Stimulated activated effector memory CD8-positive, alpha-beta T cell treated with anti-CD3 and anti-CD28 coated beads, Interleukin-12 subunit alpha, Interleukin-12 subunit beta, amount 100 ng/mL, for 72 hours (primary cell): Measurements from ENCODE around the gene PSMC5.
A peak's percentile ranks its signal among the peaks of the same experiment; 100 is the strongest.
"Not testable (repeated sequence)": the region's sequence is repeated elsewhere in the genome, so short reads cannot be mapped to it uniquely, and the experiment has no call there.

Experiments
- ATAC-seq: fragments of 150-1000 bp; cut with Tn5 transposase; 2 replicates; pipeline ENCODE4 v1.10.0; 2021
- DNase-seq, 2 donors: peaks; one replicate each; pipeline ENCODE4 v3.0.0; 2021 to 2022; ENCODE audit warnings: low spot score in 2 of 2
- H3K27ac Mint-ChIP-seq: one replicate; pipeline ENCODE4 v1.8.0; 2022; ENCODE audit warnings: mild to moderate bottlenecking, mixed read lengths
- H3K36me3 Mint-ChIP-seq: one replicate; pipeline ENCODE4 v1.8.0; 2022; ENCODE audit warnings: mild to moderate bottlenecking, mixed read lengths
- H3K4me1 Mint-ChIP-seq: one replicate; pipeline ENCODE4 v1.8.0; 2022; ENCODE audit warnings: mixed read lengths
- H3K4me3 Mint-ChIP-seq: one replicate; pipeline ENCODE4 v1.8.0; 2022; ENCODE audit warnings: mild to moderate bottlenecking, mixed read lengths
- H3K9me3 Mint-ChIP-seq: one replicate; pipeline ENCODE4 v1.8.0; 2022; ENCODE audit warnings: mixed read lengths

The PSMC5 gene

GRCh38 chr17:63827002-63827800 lies at the start of gene PSMC5, which contains the start of gene FTSJ3:
Gene PSMC5, plus strand, starts transcription at chr17:63827431. Its CDS starts 60 bp downstream, at chr17:63827491.
Gene FTSJ3, minus strand, starts transcription at chr17:63827663. Its CDS starts 761 bp downstream, at chr17:63826902.
- Mint-ChIP-seq H3K36me3 (peaks cover 99% of the 10 kb centered on the region), H3K27ac (peak within 1 kb of the TSS; percentile 100), H3K9me3 (no peaks in the 10 kb centered on the region), H3K4me1 (peaks cover 92% of the 10 kb centered on the region), H3K4me3 (peak within 1 kb of the TSS; percentile 91)
- peak; percentile 95 for ATAC-seq
- DNase-seq: peak; percentile 85 to 96

- DNase-seq: no peak
- Mint-ChIP-seq H3K36me3 (peaks cover 95% of the 10 kb centered on the region), H3K4me1 (peaks cover 66% of the 10 kb centered on the region), H3K27ac (peak overlapping the region; percentile 77), H3K4me3 (no peak overlapping the region), H3K9me3 (no peaks in the 10 kb centered on the region)
- no peak for ATAC-seq
These were observed 46.7 kb upstream of the PSMC5 start for GRCh38 chr17:63780507-63780906.

DNA sequence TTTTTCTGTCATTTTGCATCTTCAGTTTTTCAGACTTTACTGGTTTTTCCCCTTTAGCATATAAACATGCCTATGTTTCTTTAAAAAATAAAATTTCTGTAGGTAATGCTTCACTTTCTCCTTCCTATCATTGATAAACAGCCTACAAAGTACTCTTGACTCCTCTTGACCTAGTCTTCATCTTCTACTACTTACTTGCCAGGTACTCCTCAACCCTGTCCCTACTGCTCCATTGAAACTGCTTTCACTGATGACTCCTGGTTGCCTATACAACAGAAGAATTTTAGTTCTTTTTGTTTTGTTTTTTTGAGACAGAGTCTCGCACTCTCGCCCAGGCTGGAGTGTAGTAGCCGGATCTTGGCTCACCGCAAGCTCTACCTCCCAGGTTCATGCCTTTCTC lies 46.3 kb upstream of the PSMC5 start:
- peaks cover 95% of the 10 kb centered on the region for H3K36me3 Mint-ChIP-seq
- H3K4me1 Mint-ChIP-seq: peaks cover 66% of the 10 kb centered on the region
- H3K27ac Mint-ChIP-seq: peak overlapping the region; percentile 9
- ATAC-seq: no peak
- no peaks in the 10 kb centered on the region for H3K9me3 Mint-ChIP-seq
- no peak for DNase-seq
- H3K4me3 Mint-ChIP-seq: no peak overlapping the region

GRCh38 chr17:63783522-63783921 lies 43.7 kb upstream of the PSMC5 start:
- Mint-ChIP-seq H3K4me1 (peaks cover 49% of the 10 kb centered on the region), H3K36me3 (peaks cover 95% of the 10 kb centered on the region), H3K9me3 (no peaks in the 10 kb centered on the region), H3K4me3 (no peak overlapping the region), H3K27ac (peak overlapping the region; percentile 4)
- DNase-seq (no peak), ATAC-seq (peak; percentile 63)

GRCh38 chr17:63785556-63785955 lies 41.7 kb upstream of the PSMC5 start:
- H3K4me1 Mint-ChIP-seq: peaks cover 36% of the 10 kb centered on the region
- H3K27ac Mint-ChIP-seq: no peak overlapping the region
- no peak overlapping the region for H3K4me3 Mint-ChIP-seq
- no peak for DNase-seq
- no peaks in the 10 kb centered on the region for H3K9me3 Mint-ChIP-seq
- ATAC-seq: no peak
- H3K36me3 Mint-ChIP-seq: peaks cover 96% of the 10 kb centered on the region

DNA sequence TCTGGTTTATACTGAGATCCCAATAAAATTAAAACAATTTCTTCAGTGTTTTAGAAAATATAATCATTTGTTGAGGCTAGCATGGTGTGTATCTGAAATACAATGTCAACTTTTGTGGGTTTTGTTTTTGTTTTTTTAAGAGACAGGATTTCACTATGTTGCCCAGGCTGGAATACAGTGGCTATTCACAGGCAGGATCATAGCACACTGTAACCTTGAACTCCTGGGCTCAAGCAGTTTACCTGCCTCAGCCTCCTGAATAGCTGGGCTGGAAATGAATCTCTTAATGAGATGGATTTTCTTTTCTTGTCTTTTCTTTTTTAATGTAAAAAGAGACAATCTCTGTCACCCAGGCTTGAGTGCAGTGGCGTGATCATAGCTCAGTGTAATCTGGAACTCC lies 41.1 kb upstream of the PSMC5 start:
- Mint-ChIP-seq H3K27ac (no peak overlapping the region), H3K4me1 (peaks cover 31% of the 10 kb centered on the region)

GRCh38 chr17:63786971-63787711 lies 40.1 kb upstream of the PSMC5 start:
- DNase-seq (no peak), ATAC-seq (no peak)
- H3K27ac Mint-ChIP-seq: no peak overlapping the region
- peaks cover 23% of the 10 kb centered on the region for H3K4me1 Mint-ChIP-seq
- H3K36me3 Mint-ChIP-seq: peaks cover 95% of the 10 kb centered on the region
- H3K9me3 Mint-ChIP-seq: no peaks in the 10 kb centered on the region
- no peak overlapping the region for H3K4me3 Mint-ChIP-seq

More for the DNA sequence above, 41.1 kb upstream of the PSMC5 start:
- DNase-seq: no peak
- H3K9me3 Mint-ChIP-seq: no peaks in the 10 kb centered on the region
- H3K4me3 Mint-ChIP-seq: no peak overlapping the region
- no peak for ATAC-seq
- H3K36me3 Mint-ChIP-seq: peaks cover 95% of the 10 kb centered on the region

GRCh38 chr17:63790057-63790456 lies 37.2 kb upstream of the PSMC5 start:
- no peaks in the 10 kb centered on the region for H3K9me3 Mint-ChIP-seq
- no peak overlapping the region for H3K4me3 Mint-ChIP-seq
- no peak overlapping the region for H3K27ac Mint-ChIP-seq
- no peak for DNase-seq
- H3K4me1 Mint-ChIP-seq: peaks cover 6% of the 10 kb centered on the region
- H3K36me3 Mint-ChIP-seq: peaks cover 99% of the 10 kb centered on the region
- no peak for ATAC-seq

- no peak overlapping the region for H3K27ac Mint-ChIP-seq
- no peaks in the 10 kb centered on the region for H3K4me1 Mint-ChIP-seq
- peaks cover 99% of the 10 kb centered on the region for H3K36me3 Mint-ChIP-seq
- ATAC-seq (no peak), DNase-seq (no peak)
- H3K4me3 Mint-ChIP-seq: no peak overlapping the region
- no peaks in the 10 kb centered on the region for H3K9me3 Mint-ChIP-seq
These were observed 35.0 kb upstream of the PSMC5 start for GRCh38 chr17:63792055-63792729.

- H3K27ac Mint-ChIP-seq, ATAC-seq, H3K9me3 Mint-ChIP-seq, DNase-seq, H3K4me3 Mint-ChIP-seq, H3K4me1 Mint-ChIP-seq: not testable (repeated sequence)
- H3K36me3 Mint-ChIP-seq: peaks cover 100% of the 10 kb centered on the region
These were observed 30.9 kb upstream of the PSMC5 start for GRCh38 chr17:63796375-63796774.

- Mint-ChIP-seq H3K4me1 (no peaks in the 10 kb centered on the region), H3K9me3 (no peaks in the 10 kb centered on the region), H3K27ac (no peak overlapping the region), H3K4me3 (no peak overlapping the region), H3K36me3 (peaks cover 100% of the 10 kb centered on the region)
- DNase-seq: no peak
- no peak for ATAC-seq
These were observed 28.6 kb upstream of the PSMC5 start for GRCh38 chr17:63798572-63799106.

DNA sequence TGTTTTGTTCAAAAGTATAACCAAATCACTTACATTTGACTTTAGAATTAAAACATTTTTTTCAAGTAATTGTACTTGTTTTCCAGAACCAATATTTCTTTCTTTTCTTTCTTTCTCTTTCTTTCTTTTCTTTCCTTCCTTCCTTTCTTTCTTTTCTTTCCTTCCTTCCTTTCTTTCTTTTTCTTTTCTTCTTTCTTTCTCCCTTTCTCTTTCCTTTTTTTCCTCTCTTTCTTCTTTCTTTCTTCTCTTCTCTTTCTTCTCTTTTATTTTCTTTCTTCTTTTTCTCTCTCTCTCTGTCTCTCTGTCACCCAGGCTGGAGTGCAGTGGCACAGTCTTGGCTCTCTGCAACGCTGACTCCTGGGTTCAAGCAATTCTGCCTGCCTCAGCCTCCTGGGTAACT lies 26.4 kb upstream of the PSMC5 start:
- Mint-ChIP-seq H3K4me1 (no peaks in the 10 kb centered on the region), H3K36me3 (peaks cover 100% of the 10 kb centered on the region), H3K4me3 (no peak overlapping the region), H3K27ac (no peak overlapping the region), H3K9me3 (no peaks in the 10 kb centered on the region)
- DNase-seq: no peak
- ATAC-seq: no peak

DNA sequence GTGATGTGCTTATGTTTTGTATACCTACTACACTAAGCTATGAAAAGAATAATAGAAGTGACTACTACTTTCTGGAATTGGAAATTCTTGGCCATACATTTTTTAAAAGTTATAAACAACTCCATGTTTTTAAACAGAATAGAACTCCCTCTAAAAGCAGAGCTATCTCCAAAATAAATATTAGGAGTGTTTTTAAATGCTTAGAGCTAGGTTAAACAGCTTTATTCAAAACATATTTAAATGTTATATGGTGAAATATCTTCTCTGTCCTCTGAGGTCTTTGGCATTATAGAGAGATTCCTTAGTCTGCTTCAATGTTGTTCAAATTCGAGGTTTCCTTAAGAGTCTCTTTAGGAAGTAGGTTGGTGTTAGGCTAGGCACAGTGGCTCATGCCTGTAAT lies 22.9 kb upstream of the PSMC5 start:
- Mint-ChIP-seq H3K9me3 (no peaks in the 10 kb centered on the region), H3K4me3 (no peak overlapping the region), H3K27ac (peak overlapping the region; percentile 30), H3K4me1 (peaks cover 5% of the 10 kb centered on the region), H3K36me3 (peaks cover 100% of the 10 kb centered on the region)
- ATAC-seq (no peak), DNase-seq (no peak)

DNA sequence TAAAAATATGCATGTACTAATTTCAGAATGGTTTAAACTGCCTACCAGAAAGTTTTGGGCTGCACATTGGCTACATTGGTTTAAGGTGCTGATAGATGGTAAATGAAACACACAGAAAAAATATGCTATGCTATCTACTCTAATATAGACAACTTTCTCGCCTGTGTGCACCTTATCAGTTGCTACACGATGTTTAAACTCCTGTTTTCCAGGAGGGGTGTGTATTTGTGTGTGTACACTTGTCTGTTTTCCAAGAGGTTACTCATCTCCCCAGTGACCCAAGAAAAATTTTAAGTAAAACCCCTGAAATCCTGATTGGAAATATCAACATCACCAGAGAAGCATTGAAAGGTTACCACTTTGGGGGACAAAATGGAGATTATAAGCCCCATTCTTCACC lies 21.6 kb upstream of the PSMC5 start:
- H3K4me1 Mint-ChIP-seq: peaks cover 5% of the 10 kb centered on the region
- H3K27ac Mint-ChIP-seq: peak overlapping the region; percentile 12
- DNase-seq (no peak), ATAC-seq (no peak)
- H3K4me3 Mint-ChIP-seq: no peak overlapping the region
- H3K36me3 Mint-ChIP-seq: peaks cover 100% of the 10 kb centered on the region
- no peaks in the 10 kb centered on the region for H3K9me3 Mint-ChIP-seq

GRCh38 chr17:63809970-63810369 lies 17.3 kb upstream of the PSMC5 start:
- Mint-ChIP-seq H3K4me1 (peaks cover 5% of the 10 kb centered on the region), H3K9me3 (no peaks in the 10 kb centered on the region), H3K27ac (no peak overlapping the region), H3K36me3 (peaks cover 100% of the 10 kb centered on the region), H3K4me3 (no peak overlapping the region)
- no peak for ATAC-seq
- no peak for DNase-seq
